GM12878 (cell line): Measurements from ENCODE around the gene TMEM250. TPM values are rescaled to one million over a fixed set of nuclear protein-coding genes. Genes with fewer than 3 reads are reported as not detected.

Source experiments
- ATAC-seq: fragments of 200-7000 bp; cut with Tn5 transposase; 3 replicates; pipeline ENCODE4 v1.9.1; 2020; ENCODE audit warnings: mild to moderate bottlenecking, moderate library complexity
- BruUV-seq: library from RNA; stranded (reverse); fragments of 400-500 nt; replicated peaks from 2 replicates; lab custom pipeline; 2021; lab: Mats Ljungman, UMichigan
- CTCF ChIA-PET: fragments of 300-600 bp; sonication (Branson Sonifier 250); formaldehyde crosslinking; extraction: SDS; loops from one replicate; lab custom pipeline; 2021; ENCODE audit warnings: inconsistent platforms; lab: Yijun Ruan, JAX
- POLR2A ChIA-PET: fragments of 350-600 bp; formaldehyde crosslinking; extraction: SDS; loops from one replicate; lab custom pipeline; 2021; ENCODE audit warnings: inconsistent platforms; lab: Charles Lee
- RAD21 ChIA-PET: fragments of 300-600 bp; sonication (Branson Sonifier 250); formaldehyde crosslinking; loops from one replicate; lab custom pipeline; 2023; ENCODE audit warnings: antibody characterized with exemption; ENCODE audit not compliant: unreplicated experiment; lab: Charles Lee
- SMC1A ChIA-PET: fragments of 300-600 bp; sonication (Branson Sonifier 250); formaldehyde crosslinking; loops from one replicate; lab custom pipeline; 2023; ENCODE audit not compliant: unreplicated experiment, uncharacterized antibody; lab: Charles Lee
- DNase-seq: peaks from one replicate; pipeline ENCODE4 v3.0.0-alpha.2; 2011; ENCODE audit warnings: low read depth, low spot score
- FAIRE-seq: peaks from 3 replicates; lab custom pipeline; 2011; peaks lifted over from hg19 to GRCh38; lab: Jason Lieb, UNC
- H2AFZ ChIP-seq: 2 replicates; pipeline ENCODE4 v1.6.0; 2011; ENCODE audit warnings: low read depth, low read length, control low read depth; ENCODE audit not compliant: control insufficient read depth
- H3K27ac ChIP-seq: 2 replicates; pipeline ENCODE4 v1.5.1; 2011; ENCODE audit warnings: control low read depth; ENCODE audit not compliant: control insufficient read depth, insufficient read depth
- H3K27me3 ChIP-seq, 2 experiments: replicated peaks in 1 of 2; 2 replicates each; pipeline versions ENCODE4 v1.6.0 to v1.6.1; 2011; ENCODE audit warnings: low read length in 1 of 2; ENCODE audit not compliant: control insufficient read depth in 2 of 2, insufficient read depth in 2 of 2
- H3K36me3 ChIP-seq, 2 experiments: 2 replicates each; pipeline ENCODE4 v1.5.1; 2011; ENCODE audit warnings: low read length in 1 of 2; ENCODE audit not compliant: control insufficient read depth in 2 of 2, insufficient read depth in 2 of 2
- H3K4me1 ChIP-seq: 2 replicates; pipeline ENCODE4 v1.6.1; 2011; ENCODE audit warnings: mild to moderate bottlenecking, low read length, moderate library complexity, mixed read lengths; ENCODE audit not compliant: control insufficient read depth, insufficient read depth
- H3K4me2 ChIP-seq: 2 replicates; pipeline ENCODE4 v1.6.0; 2011; ENCODE audit warnings: control low read depth; ENCODE audit not compliant: control insufficient read depth, insufficient read depth
- H3K4me3 ChIP-seq: fragments of 200-600 bp; sonication (generic); 2 replicates; pipeline ENCODE4 v1.5.1; 2016
- H3K79me2 ChIP-seq: 2 replicates; pipeline ENCODE4 v1.6.0; 2011; ENCODE audit warnings: low read length; ENCODE audit not compliant: control insufficient read depth, insufficient read depth
- H3K9ac ChIP-seq: 2 replicates; pipeline ENCODE4 v1.8.0; 2011; ENCODE audit warnings: low read length, control low read depth, mixed read lengths; ENCODE audit not compliant: control insufficient read depth, insufficient read depth
- H3K9me3 ChIP-seq: replicated peaks from 3 replicates; pipeline ENCODE4 v1.5.1; 2011; ENCODE audit warnings: mild to moderate bottlenecking, low read length; ENCODE audit not compliant: control insufficient read depth, insufficient read depth
- H4K20me1 ChIP-seq: 2 replicates; pipeline ENCODE4 v1.6.0; 2011; ENCODE audit not compliant: control insufficient read depth, insufficient read depth
- CREB1 ChIP-seq: IDR thresholded peaks from 2 replicates; pipeline ENCODE4 v1.6.1; 2012; ENCODE audit warnings: low read depth, mild to moderate bottlenecking, inconsistent platforms
- JUNB ChIP-seq: IDR thresholded peaks from 2 replicates; pipeline ENCODE4 v1.6.1; 2016; ENCODE audit warnings: antibody characterized with exemption, mild to moderate bottlenecking
- PAX8 ChIP-seq: fragments of 450-650 bp; IDR thresholded peaks from 2 replicates; pipeline ENCODE4 v1.6.1; 2017; ENCODE audit warnings: mild to moderate bottlenecking, moderate library complexity
- PRDM15 ChIP-seq: fragments of 450-650 bp; formaldehyde crosslinking; IDR thresholded peaks from 2 replicates; pipeline ENCODE4 v1.4.0; 2020; ENCODE audit warnings: mild to moderate bottlenecking, moderate library complexity
- ZNF687 ChIP-seq: fragments of 450-650 bp; IDR thresholded peaks from 2 replicates; pipeline ENCODE4 v1.6.1; 2017; ENCODE audit warnings: mild to moderate bottlenecking, moderate library complexity
- WGBS: methylation state at CpG from one replicate; pipeline ENCODE4 v1.1.6; 2016; ENCODE audit warnings: low lambda C conversion rate; ENCODE audit not compliant: insufficient replicate concordance, insufficient coverage; ENCODE audit errors: missing lambda C conversion rate; 5-methylcytosine and 5-hydroxymethylcytosine counted together
- in situ Hi-C: fragments of 300-500 bp; cut with MboI; formaldehyde crosslinking; loops from 9 replicates; pipeline ENCODE4 v1.14.3; 2018; ENCODE audit warnings: mixed read lengths
- intact Hi-C: fragments of 100-400 bp; cut with micrococcal nuclease; formaldehyde crosslinking; loops from one replicate; pipeline ENCODE4 v1.14.2; 2022; ENCODE audit not compliant: unreplicated experiment
- polyA plus RNA-seq, 11 experiments: library from polyadenylated mRNA; depleted of rRNA in 4 of 11; unstranded in 6 of 11; stranded (reverse) in 5 of 11; fragments of >200 nt; fragmentation: Nextera tagmentation in 4 of 11; fragmentation: Illumina TruSeq in 1 of 11; extraction: Ambion mirVana in 4 of 11; extraction: Trizol in 1 of 11; gene quantifications; 1 replicate in 1 of 11; 2 replicates in 10 of 11; pipeline versions ENCODE4 v1.2.1 to v1.2.3, GENCODE V29; 2011 to 2016; ENCODE audit warnings: inconsistent platforms in 2 of 11, missing spikeins in 2 of 11, low read depth in 1 of 11
- total RNA-seq, 4 experiments: library from RNA; depleted of rRNA in 3 of 4; stranded (reverse); fragments of >200 nt in 3 of 4; fragmentation: Illumina TruSeq in 1 of 4; extraction: Trizol in 1 of 4; gene quantifications; 2 replicates each; pipeline versions ENCODE4 v1.2.1 to v1.2.3, GENCODE V29; 2013 to 2021
- TF ChIP-seq, protein P1 (sequence below): IDR thresholded peaks from 2 replicates; pipeline ENCODE4 v1.6.1; 2011; ENCODE audit warnings: borderline replicate concordance, low read depth, mild to moderate bottlenecking, moderate library complexity, low read length; ENCODE audit not compliant: insufficient read depth, poor library complexity, severe bottlenecking

The TMEM250 gene
- total and polyA plus RNA-seq, 10 of the 15 experiments (the other 5 are each of a cell fraction or from before 2014, with no cell fraction given) = 0.39 to 39.9 (median 8.5) TPM

DNA sequence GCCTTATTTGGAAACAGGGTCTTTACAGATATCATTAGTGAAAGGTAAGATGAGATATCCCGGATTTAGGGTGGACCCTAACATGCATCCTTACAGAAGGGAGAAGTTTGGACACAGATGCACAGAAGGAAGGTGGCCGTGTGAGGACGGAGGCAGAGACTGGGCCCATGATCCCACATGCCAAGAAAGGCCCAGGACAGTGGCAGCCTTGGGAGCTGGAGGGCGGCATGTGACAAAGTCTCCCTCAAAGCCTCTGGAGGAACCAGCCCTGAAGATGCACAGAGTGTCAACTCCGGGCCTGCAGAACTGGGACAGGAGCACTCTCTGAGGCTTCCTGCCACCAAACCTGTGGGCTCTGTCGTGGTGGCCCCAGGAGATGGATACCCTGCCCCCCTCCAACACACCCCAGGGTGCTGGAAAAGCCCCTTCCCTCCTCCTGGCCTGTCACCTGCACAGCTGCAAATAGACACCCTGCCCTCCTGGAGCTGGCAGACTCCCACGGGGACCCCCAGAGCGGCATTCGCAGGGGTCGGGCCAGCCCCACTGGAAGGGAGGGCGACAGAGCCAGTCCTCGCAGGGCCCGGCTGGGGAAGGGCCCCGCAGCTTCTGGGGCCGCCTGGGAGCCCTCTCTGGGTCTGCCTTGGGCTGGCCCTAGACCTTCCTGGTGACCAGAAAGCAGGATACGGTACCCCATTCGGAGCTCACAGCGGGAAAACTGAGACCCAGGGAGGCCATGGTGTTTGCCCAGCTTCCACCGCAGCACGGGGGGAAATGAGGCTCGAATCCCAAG lies 31.5 kb downstream of the TMEM250 start (continued):
- no peak for TF ChIP-seq ZNF687
- TF ChIP-seq, protein P1, sequence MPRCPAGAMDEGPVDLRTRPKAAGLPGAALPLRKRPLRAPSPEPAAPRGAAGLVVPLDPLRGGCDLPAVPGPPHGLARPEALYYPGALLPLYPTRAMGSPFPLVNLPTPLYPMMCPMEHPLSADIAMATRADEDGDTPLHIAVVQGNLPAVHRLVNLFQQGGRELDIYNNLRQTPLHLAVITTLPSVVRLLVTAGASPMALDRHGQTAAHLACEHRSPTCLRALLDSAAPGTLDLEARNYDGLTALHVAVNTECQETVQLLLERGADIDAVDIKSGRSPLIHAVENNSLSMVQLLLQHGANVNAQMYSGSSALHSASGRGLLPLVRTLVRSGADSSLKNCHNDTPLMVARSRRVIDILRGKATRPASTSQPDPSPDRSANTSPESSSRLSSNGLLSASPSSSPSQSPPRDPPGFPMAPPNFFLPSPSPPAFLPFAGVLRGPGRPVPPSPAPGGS = no peak
- no peak for TF ChIP-seq JUNB

DNA sequence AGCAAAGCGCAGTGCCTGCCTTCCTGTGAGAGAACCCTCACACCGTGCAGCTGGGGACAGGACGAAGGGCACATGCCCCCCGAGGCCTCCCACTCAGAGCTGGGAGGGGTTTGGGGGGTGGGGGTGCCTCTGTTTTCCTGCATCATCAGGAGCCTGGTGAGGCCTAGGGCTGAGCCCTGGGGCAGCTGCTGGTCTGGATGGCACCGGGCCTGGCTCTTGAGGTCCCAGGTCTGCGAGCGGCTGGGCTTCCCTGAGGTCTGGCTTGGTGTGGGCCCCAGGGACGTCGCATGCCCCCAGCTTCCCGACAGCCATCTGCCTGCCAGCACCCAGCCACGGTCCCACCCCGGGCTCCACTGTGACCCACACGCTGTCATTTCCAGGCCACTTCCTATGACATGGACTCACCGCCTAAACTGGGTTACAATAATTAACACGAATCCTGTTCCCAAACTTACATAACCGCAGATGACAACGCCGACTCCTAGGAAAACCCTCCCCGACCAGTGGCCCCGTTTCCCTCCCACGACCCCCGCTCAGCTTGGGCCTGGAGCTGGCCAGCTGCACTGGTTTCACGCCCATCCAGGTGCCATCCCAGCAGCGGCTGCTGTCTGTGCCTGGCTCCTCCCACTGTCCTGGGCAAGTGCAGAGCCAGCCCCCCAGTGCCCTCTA lies 32.3 kb downstream of the TMEM250 start:
- intact Hi-C loops = no loop called here
- Histone ChIP-seq H2AFZ (no peak overlapping the region), H3K4me1 (peaks cover 8% of the 10 kb centered on the region), H3K79me2 (peaks cover 4% of the 10 kb centered on the region), H4K20me1 (no peaks in the 10 kb centered on the region), H3K4me3 (no peak overlapping the region), H3K27me3 (no peaks in the 10 kb centered on the region), H3K36me3 (no peaks in the 10 kb centered on the region), H3K27ac (no peak overlapping the region), H3K9ac (no peak overlapping the region), H3K4me2 (no peak overlapping the region), H3K9me3 (no peaks in the 10 kb centered on the region)
- RAD21 ChIA-PET = no interaction called here
- FAIRE-seq (no peak), ATAC-seq (no peak), DNase-seq (no peak)
- in situ Hi-C loops = no loop called here
- WGBS = 65% methylated on average over 24 of the region's 24 CpGs
- BruUV-seq = no TSS peak
- SMC1A ChIA-PET = no interaction called here
- CTCF ChIA-PET = interaction anchor here (1.2 kb wide), 1 partner anchor 20 kb away, joined by 3 read pairs; no protein-coding TSS in a partner anchor
- POLR2A ChIA-PET = interaction anchor here (1.5 kb wide), 1 partner anchor 31 kb away, joined by 3 read pairs; no protein-coding TSS in a partner anchor
- TF ChIP-seq, protein P1 = no peak
- no peak for TF ChIP-seq PAX8
- no peak for TF ChIP-seq CREB1
- TF ChIP-seq PRDM15 = no peak
